Epithelial cell of esophagus (primary cell): ENCODE measurements around the gene CCN6.

Source experiments
- DNase-seq: peaks from one replicate; pipeline ENCODE4 v3.0.0; 2010; ENCODE audit warnings: low read depth
- H3K4me3 ChIP-seq: 2 replicates; pipeline ENCODE4 v1.5.1; 2011; ENCODE audit warnings: mild to moderate bottlenecking, low read length, control low read depth
- CTCF ChIP-seq: IDR thresholded peaks from 2 replicates; pipeline ENCODE4 v1.5.1; 2011; ENCODE audit warnings: low read depth, mild to moderate bottlenecking, low read length, control low read depth, inconsistent platforms; ENCODE audit not compliant: insufficient read depth; ENCODE audit errors: missing control alignments

CCN6 gene

GRCh38 chr6:112114577-112115223 is 60.8 kb downstream of the CCN6 start:
- no peak for DNase-seq
- no peak for TF ChIP-seq CTCF
- H3K4me3 ChIP-seq = no peak overlapping the region

GRCh38 chr6:112116221-112116620 is 62.3 kb downstream of the CCN6 start:
- no peak for TF ChIP-seq CTCF
- no peak for DNase-seq
- H3K4me3 ChIP-seq = no peak overlapping the region

DNA sequence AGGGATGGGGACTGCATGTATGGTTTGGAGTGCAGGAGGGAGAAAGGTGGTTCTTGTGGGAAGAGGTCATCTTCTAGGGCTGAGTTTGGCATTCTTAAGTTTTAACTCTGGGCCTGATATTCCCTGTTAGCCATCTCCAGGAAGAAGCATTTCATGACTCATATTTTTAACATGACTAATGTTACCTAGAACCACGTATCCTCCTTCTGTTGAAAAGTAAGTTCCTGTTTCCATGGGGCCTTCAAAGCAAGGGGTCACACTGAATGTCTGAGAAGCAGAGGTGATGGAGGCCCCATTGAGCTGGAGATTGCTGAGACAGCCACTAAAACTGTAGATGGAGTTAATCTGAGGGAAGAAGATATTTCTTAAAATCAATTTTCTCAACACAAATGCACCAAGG is 63.6 kb downstream of the CCN6 start:
- TF ChIP-seq CTCF = no peak
- peak; percentile 63 for DNase-seq
- H3K4me3 ChIP-seq = no peak overlapping the region

- no peak for DNase-seq
- no peak overlapping the region for H3K4me3 ChIP-seq
- TF ChIP-seq CTCF = no peak
Measured at GRCh38 chr6:112118034-112118433, 64.1 kb downstream of the CCN6 start.
